Ectodermal cell (in vitro differentiated cells): ENCODE data around the gene FBXO42.

Experiments
- H3K27ac ChIP-seq: 2 replicates; pipeline ENCODE4 v1.7.0; 2013; ENCODE audit warnings: mild to moderate bottlenecking, low read depth, low read length; ENCODE audit not compliant: insufficient read depth, poor library complexity, severe bottlenecking
- H3K27me3 ChIP-seq: 2 replicates; pipeline ENCODE4 v1.7.0; 2013; ENCODE audit warnings: mild to moderate bottlenecking, low read length; ENCODE audit not compliant: insufficient read depth, control insufficient read depth, poor library complexity, severe bottlenecking
- H3K36me3 ChIP-seq: one replicate; pipeline ENCODE4 v1.7.0; 2013; ENCODE audit warnings: low read length; ENCODE audit not compliant: control insufficient read depth, insufficient read depth
- H3K4me1 ChIP-seq: one replicate; pipeline ENCODE4 v1.7.0; 2013; ENCODE audit warnings: low read length; ENCODE audit not compliant: control insufficient read depth, insufficient read depth
- H3K4me3 ChIP-seq: 2 replicates; pipeline ENCODE4 v1.7.0; 2013; ENCODE audit warnings: low read depth, low read length, control low read depth; ENCODE audit not compliant: insufficient read depth
- H3K9me3 ChIP-seq: 2 replicates; pipeline ENCODE4 v1.7.0; 2013; ENCODE audit warnings: mild to moderate bottlenecking, low read length, moderate library complexity; ENCODE audit not compliant: control insufficient read depth
- WGBS, 2 experiments: methylation state at CpG; one replicate each; pipeline ENCODE4 v1.1.7; 2013; ENCODE audit warnings: missing lambda C conversion rate in 2 of 2; 5-methylcytosine and 5-hydroxymethylcytosine counted together

The FBXO42 gene

DNA sequence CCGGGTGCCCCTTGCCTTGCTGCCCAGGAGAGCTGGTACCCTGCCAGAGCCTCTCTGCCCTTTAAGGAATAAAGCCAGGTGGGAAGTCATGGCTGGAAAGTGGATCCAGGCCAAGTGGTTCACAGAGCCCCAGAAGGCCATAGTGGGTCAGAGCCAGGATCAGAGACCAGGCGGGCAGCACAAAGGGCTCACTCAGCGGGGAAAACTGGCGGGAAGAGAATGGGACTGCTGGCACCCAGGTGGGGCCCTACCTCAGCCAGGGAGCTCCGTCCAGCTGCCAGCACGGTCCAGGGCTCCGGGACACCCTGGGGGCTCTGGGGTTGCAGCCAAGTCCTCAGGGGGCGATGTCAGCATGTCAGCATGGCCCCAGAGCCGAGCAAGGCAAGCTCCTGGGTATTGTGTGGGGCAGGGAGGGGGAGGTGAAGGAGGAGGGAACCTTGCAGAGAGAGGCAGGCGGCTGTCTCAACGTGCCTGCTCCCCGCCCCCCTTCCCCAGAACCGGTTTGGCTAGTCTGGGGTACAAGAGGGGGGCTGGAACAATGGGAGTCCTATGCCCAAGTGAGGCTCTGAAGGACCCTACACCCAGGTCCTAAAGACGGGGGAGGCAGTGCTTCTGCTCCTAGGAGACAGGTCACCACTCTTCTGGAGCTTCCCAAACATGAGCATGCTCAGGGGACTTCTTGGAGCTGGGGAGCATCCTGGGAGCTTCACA lies 139.9 kb downstream of the FBXO42 start, which contains the start of gene ARHGEF19:
Gene ARHGEF19, minus strand, starts transcription at position 402 of the 711 bp plus-strand sequence. CDS start 3,598 bp downstream, outside the sequence.
- H3K27ac ChIP-seq, result no peak within 1 kb of the TSS
- no peaks in the 10 kb centered on the region for H3K36me3 ChIP-seq
- H3K4me1 ChIP-seq, result peaks cover 18% of the 10 kb centered on the region
- peak within 1 kb of the TSS; percentile 12 for H3K4me3 ChIP-seq
- WGBS, 2 experiments, result 26 to 29% methylated on average over 14 of the region's 14 CpGs
- H3K27me3 ChIP-seq, result peaks cover 33% of the 10 kb centered on the region
- H3K9me3 ChIP-seq, result no peaks in the 10 kb centered on the region

GRCh38 chr1:16211824-16212223 lies 140.5 kb downstream of the FBXO42 start:
- H3K4me3 ChIP-seq, result peak overlapping the region; percentile 12
- WGBS, 2 experiments, result 89 to 91% methylated on average over 6 of the region's 6 CpGs
- H3K27me3 ChIP-seq, result peaks cover 32% of the 10 kb centered on the region
- H3K9me3 ChIP-seq, result no peaks in the 10 kb centered on the region
- H3K36me3 ChIP-seq, result no peaks in the 10 kb centered on the region
- H3K27ac ChIP-seq, result no peak overlapping the region
- H3K4me1 ChIP-seq, result peaks cover 18% of the 10 kb centered on the region

DNA sequence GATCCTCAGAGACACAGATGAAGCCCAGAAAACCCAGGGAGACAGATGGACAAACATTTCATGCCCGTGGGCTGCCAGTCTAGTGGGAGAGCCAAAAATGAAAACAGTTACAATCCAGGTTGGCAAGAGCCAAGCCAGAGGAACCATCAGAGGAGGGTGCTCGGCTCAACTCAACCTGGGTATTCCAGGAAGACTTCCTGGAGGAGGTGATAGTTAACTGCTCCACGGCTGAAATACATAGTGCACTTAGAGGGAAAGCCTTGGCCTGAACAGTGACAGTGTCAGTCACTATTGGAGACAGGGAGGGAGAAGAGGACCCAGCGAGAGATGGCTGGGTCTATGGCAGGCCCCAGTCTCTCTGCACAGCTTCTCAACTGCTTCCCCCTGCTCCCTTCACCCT lies 141.7 kb downstream of the FBXO42 start:
- WGBS, 2 experiments, result 91 to 94% methylated on average over 4 of the region's 4 CpGs
- Histone ChIP-seq H3K27ac (no peak overlapping the region), H3K36me3 (no peaks in the 10 kb centered on the region), H3K9me3 (no peaks in the 10 kb centered on the region), H3K4me1 (peaks cover 18% of the 10 kb centered on the region), H3K27me3 (peaks cover 20% of the 10 kb centered on the region), H3K4me3 (no peak overlapping the region)

GRCh38 chr1:16209847-16210407 lies 142.4 kb downstream of the FBXO42 start:
- Histone ChIP-seq H3K9me3 (no peaks in the 10 kb centered on the region), H3K27ac (no peak overlapping the region), H3K4me1 (peaks cover 22% of the 10 kb centered on the region), H3K36me3 (no peaks in the 10 kb centered on the region), H3K4me3 (no peak overlapping the region), H3K27me3 (peaks cover 19% of the 10 kb centered on the region)
- WGBS, 2 experiments, result 66 to 71% methylated on average over 11 of the region's 11 CpGs

DNA sequence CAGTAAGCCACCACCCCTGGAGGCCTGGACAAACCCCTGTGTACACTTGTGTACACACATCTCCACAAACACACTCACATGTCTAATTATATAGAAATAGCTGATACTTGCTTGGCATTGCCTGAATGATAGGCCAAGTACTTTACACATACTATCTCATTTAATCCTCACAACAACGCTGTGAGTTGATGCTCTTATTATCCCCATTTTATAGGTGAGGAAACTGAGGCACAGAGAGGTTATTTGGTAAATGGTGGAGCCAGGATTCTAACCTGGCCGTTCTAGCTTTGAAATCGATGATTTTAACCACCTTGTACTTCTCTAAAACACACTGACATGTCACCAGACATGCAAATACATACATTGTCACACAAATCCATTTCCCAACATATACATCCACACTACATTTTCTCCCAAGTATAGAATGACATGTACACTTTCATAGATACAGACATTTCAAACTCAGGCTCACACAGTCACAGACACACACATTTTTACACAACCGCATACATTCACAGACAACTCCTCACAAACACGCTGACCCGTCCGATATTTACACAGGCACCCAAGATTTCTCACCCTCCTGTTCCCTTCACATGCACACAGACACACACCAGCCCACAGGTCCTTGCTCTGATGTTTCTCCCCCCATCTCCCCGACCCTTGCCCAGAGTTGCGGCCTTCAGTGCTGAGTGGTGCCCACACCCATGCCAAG lies 143.0 kb downstream of the FBXO42 start:
- H3K9me3 ChIP-seq, result no peaks in the 10 kb centered on the region
- H3K4me1 ChIP-seq, result peaks cover 22% of the 10 kb centered on the region
- peaks cover 19% of the 10 kb centered on the region for H3K27me3 ChIP-seq
- no peak overlapping the region for H3K4me3 ChIP-seq
- H3K27ac ChIP-seq, result no peak overlapping the region
- no peaks in the 10 kb centered on the region for H3K36me3 ChIP-seq
- 92% methylated on average over 8 of the region's 9 CpGs for WGBS, 2 experiments

DNA sequence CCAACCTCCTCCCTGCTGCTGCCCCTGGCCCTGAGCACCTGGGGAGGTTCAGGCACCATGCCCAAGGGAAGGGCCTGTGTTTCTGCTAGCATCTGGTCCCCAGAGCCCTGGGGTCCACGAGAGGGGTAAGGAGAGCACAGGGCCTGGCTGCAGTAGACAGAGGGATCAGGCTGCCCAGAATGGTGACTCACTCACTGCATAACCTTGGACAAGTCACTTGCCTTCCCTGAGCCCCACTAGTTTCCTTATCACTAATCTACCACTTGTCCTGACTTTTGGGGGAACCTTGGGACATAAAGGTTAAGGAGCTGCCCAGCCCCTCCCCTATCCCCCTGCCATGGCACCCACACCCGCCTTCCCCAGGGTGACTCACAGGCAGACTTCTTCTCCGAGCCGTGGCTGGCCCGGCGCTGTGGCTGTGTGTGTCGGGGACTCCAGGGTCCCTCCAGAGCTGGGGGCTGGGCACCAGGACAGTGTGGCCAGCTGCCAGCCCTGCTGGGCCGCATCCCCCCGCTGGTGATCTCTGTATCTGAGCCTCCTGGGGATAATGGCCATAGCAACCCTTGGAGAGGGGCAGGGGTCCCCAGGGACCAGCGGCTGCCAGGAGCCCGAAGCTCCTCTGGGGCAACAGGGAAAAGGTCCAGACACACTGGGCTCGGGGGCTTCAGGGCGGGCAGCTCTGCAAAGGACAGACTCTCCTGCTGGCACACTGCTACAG lies 143.9 kb downstream of the FBXO42 start:
- WGBS, 2 experiments, result 92% methylated on average over 13 of the region's 13 CpGs
- H3K27ac ChIP-seq, result no peak overlapping the region
- peaks cover 19% of the 10 kb centered on the region for H3K27me3 ChIP-seq
- H3K4me3 ChIP-seq, result no peak overlapping the region
- H3K4me1 ChIP-seq, result peaks cover 22% of the 10 kb centered on the region
- H3K36me3 ChIP-seq, result no peaks in the 10 kb centered on the region
- no peaks in the 10 kb centered on the region for H3K9me3 ChIP-seq

DNA sequence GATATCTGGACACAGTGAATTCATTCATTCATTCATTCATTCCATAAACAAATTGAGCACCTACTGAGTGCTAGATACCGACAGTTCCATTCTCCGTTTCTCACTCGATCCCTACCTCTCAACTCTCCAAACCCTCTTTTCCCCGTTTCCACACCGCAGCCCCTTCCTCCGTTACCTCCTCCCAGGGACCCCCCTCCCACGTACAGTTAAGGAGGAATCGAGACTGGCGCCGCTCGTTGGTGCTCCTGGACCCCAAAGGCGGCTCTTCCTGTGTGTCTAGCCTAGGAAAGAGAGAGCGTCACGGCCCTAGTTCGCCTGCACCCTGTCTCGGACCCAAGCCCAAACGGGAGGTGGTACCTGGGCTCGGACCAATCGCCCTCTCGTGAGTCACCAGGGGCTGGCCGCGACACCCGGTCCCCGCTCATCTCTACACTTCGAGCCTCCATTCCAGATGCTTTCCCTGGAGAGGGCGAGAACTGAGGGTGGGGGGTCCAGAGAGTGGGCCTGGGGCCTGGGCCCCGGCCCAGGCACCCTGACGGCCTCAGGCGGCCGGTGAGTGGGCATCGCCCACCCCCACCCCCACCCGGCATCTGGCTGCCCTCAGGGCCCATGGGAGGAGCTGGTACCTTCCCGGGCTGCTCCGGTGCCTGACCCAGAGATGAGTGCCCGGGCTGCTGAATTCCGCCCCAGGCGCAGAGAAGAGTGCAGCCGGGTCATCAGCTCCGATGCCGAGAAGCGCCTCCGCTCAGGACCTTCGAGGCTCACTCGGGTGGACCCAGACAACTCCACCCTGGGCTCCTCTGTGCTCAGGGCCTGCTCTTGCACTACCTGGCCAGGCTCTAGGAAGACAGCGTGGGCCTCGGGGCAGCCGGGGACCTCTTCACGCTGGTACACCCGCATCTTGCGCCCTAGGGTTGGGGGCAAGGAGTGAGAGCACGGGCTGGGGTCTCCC lies 144.7 kb downstream of the FBXO42 start:
- H3K27ac ChIP-seq, result no peak overlapping the region
- peaks cover 19% of the 10 kb centered on the region for H3K27me3 ChIP-seq
- H3K36me3 ChIP-seq, result no peaks in the 10 kb centered on the region
- H3K9me3 ChIP-seq, result no peaks in the 10 kb centered on the region
- H3K4me1 ChIP-seq, result peaks cover 18% of the 10 kb centered on the region
- H3K4me3 ChIP-seq, result peak overlapping the region; percentile 53
- whole genome bisulfite sequencing, 2 experiments, result 51% methylated on average over 51 of the region's 51 CpGs

DNA sequence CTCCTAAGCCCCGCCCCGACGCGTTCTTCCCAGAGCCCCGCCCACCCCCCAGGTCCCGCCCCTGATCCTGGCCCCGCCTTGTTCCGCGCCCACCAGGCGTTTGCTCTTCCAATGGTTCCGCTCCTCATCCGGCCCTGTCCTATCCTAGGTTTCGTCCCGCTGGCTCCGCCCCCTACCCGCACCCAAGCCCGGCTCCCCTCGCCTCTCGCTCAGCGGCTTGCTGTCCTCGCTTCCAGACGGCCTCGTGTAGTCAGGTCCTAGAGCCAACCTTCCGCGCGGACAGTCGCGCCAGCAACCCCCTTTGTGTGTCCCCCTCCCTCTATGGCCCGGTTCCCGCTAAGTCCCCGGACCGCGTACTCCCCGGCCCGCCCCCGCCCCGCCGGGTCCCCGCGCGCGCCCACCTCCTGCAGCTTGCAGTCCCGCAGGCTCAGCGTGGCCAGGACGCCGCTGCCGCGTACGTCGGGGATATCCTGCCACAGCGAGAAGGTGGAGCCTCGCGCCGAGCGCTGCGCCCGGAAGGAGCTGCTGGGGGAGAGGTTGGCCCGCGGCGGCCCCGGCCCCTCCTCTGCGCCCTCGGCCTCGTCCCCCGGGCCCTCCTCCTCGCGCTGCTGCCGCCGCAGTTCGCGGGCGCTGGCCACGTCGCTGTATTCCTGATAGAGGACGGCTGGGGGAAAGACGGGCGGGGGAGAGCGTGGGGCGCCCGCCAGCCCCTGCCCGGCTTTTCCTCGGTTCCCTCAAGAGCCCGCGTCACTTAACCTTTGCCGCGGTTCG lies 145.5 kb downstream of the FBXO42 start:
- peak overlapping the region; percentile 93 for H3K27ac ChIP-seq

More for the DNA sequence above, 145.5 kb downstream of the FBXO42 start:
- peak overlapping the region; percentile 53 for H3K4me3 ChIP-seq
- no peaks in the 10 kb centered on the region for H3K9me3 ChIP-seq
- WGBS, 2 experiments, result 1% methylated on average over 85 to 87 of the region's 87 CpGs
- no peaks in the 10 kb centered on the region for H3K36me3 ChIP-seq
- peaks cover 12% of the 10 kb centered on the region for H3K4me1 ChIP-seq
- H3K27me3 ChIP-seq, result peaks cover 19% of the 10 kb centered on the region
